MM.1S (cell line): ENCODE data around the gene PLPP3.
A peak's percentile ranks its signal among the peaks of the same experiment; 100 is the strongest.

ENCODE experiments used
- DNase-seq: peaks from one replicate; pipeline ENCODE4 v3.0.0-alpha.2; 2015
- H2AFZ ChIP-seq: fragments of 300-600 bp; sonication (generic); 2 replicates; pipeline ENCODE4 v1.6.0; 2016; ENCODE audit warnings: antibody characterized with exemption, low read length
- H3F3A ChIP-seq: fragments of 300-600 bp; sonication (generic); 2 replicates; pipeline ENCODE4 v1.6.1; 2016; ENCODE audit warnings: mild to moderate bottlenecking, antibody characterized with exemption, low read length, moderate library complexity, mixed read lengths; ENCODE audit not compliant: insufficient read depth
- H3K27ac ChIP-seq: fragments of 300-600 bp; sonication (generic); 2 replicates; pipeline ENCODE4 v1.5.1; 2016; ENCODE audit warnings: mild to moderate bottlenecking, low read length
- H3K27me3 ChIP-seq: fragments of 300-600 bp; sonication (generic); replicated peaks from 2 replicates; pipeline ENCODE4 v1.6.0; 2016; ENCODE audit warnings: low read length; ENCODE audit not compliant: insufficient read depth
- H3K36me3 ChIP-seq: fragments of 300-600 bp; sonication (generic); replicated peaks from 2 replicates; pipeline ENCODE4 v1.6.1; 2016; ENCODE audit warnings: mild to moderate bottlenecking, low read length, mixed read lengths; ENCODE audit not compliant: insufficient read depth
- H3K4me1 ChIP-seq: fragments of 300-600 bp; sonication (generic); 2 replicates; pipeline ENCODE4 v1.6.1; 2016; ENCODE audit warnings: low read length, mixed read lengths
- H3K4me2 ChIP-seq: fragments of 300-600 bp; sonication (generic); 2 replicates; pipeline ENCODE4 v1.6.0; 2016; ENCODE audit warnings: low read depth, low read length
- H3K4me3 ChIP-seq: fragments of 300-600 bp; sonication (generic); 2 replicates; pipeline ENCODE4 v1.5.1; 2016; ENCODE audit warnings: low read length, mixed read lengths
- H3K79me2 ChIP-seq: fragments of 300-600 bp; sonication (generic); 2 replicates; pipeline ENCODE4 v1.6.1; 2016; ENCODE audit warnings: mixed run types, low read length, mixed read lengths
- H3K9ac ChIP-seq: fragments of 300-600 bp; sonication (generic); 2 replicates; pipeline ENCODE4 v1.6.1; 2016; ENCODE audit warnings: low read length, mixed read lengths
- H3K9me2 ChIP-seq: fragments of 300-600 bp; sonication (generic); replicated peaks from 2 replicates; pipeline ENCODE4 v1.6.1; 2016; ENCODE audit warnings: mild to moderate bottlenecking, low read length, mixed read lengths; ENCODE audit not compliant: insufficient read depth
- H3K9me3 ChIP-seq: fragments of 300-600 bp; sonication (generic); replicated peaks from 2 replicates; pipeline ENCODE4 v1.6.1; 2016; ENCODE audit warnings: mild to moderate bottlenecking, low read length, mixed read lengths; ENCODE audit not compliant: insufficient read depth
- H4K20me1 ChIP-seq: fragments of 300-600 bp; sonication (generic); 2 replicates; pipeline ENCODE4 v1.6.1; 2016; ENCODE audit warnings: mild to moderate bottlenecking, low read length, moderate library complexity, mixed read lengths; ENCODE audit not compliant: insufficient read depth
- CTCF ChIP-seq: fragments of 300-600 bp; sonication (generic); IDR thresholded peaks from 2 replicates; pipeline ENCODE4 v1.5.1; 2016; ENCODE audit warnings: antibody characterized with exemption, low read length, mixed read lengths
- EZH2 ChIP-seq: fragments of 300-600 bp; sonication (generic); optimal IDR thresholded peaks from 2 replicates; pipeline ENCODE3; 2017; ENCODE audit warnings: low read depth, mild to moderate bottlenecking, antibody characterized with exemption, low read length, mixed read lengths
- EZH2phosphoT487 ChIP-seq: fragments of 300-600 bp; sonication (generic); IDR thresholded peaks from 2 replicates; pipeline ENCODE4 v1.6.1; 2018; ENCODE audit warnings: antibody characterized with exemption, low read length

Gene PLPP3

GRCh38 chr1:56578963-56579875, at the start of gene PLPP3:
PLPP3 (minus strand) TSS chr1:56579563; CDS start chr1:56579016, 547 bp downstream.
- no peaks in the 10 kb centered on the region for H3K79me2 ChIP-seq
- peaks cover 2% of the 10 kb centered on the region; the same call in 1 of the 2 replicates for H3K27me3 ChIP-seq
- H3K9me2 ChIP-seq: no peaks in the 10 kb centered on the region
- H3K9me3 ChIP-seq: no peaks in the 10 kb centered on the region
- no peak within 1 kb of the TSS; the same call in 1 of the 2 replicates for H3K27ac ChIP-seq
- DNase-seq: peak; percentile 78
- H3K36me3 ChIP-seq: no peaks in the 10 kb centered on the region
- peaks cover 6% of the 10 kb centered on the region; the same call in 1 of the 2 replicates for H3K4me1 ChIP-seq
- no peaks in the 10 kb centered on the region for H3F3A ChIP-seq
- H3K9ac ChIP-seq: peak within 1 kb of the TSS; percentile 35; the same call in 1 of the 2 replicates
- H3K4me3 ChIP-seq: peak within 1 kb of the TSS; percentile 65
- peak within 1 kb of the TSS; percentile 85 for H2AFZ ChIP-seq
- peak within 1 kb of the TSS; percentile 71 for H3K4me2 ChIP-seq
- no peaks in the 10 kb centered on the region for H4K20me1 ChIP-seq
- TF ChIP-seq CTCF: peak; percentile 26
- no peak for TF ChIP-seq EZH2phosphoT487
- no peak for TF ChIP-seq EZH2

GRCh38 chr1:56627636-56628039, 48.3 kb upstream of the PLPP3 start:
- no peak overlapping the region for H3K4me3 ChIP-seq
- H4K20me1 ChIP-seq: no peaks in the 10 kb centered on the region
- no peaks in the 10 kb centered on the region for H3K27me3 ChIP-seq
- H3F3A ChIP-seq: no peaks in the 10 kb centered on the region
- DNase-seq: no peak
- no peak overlapping the region for H3K4me2 ChIP-seq
- H3K27ac ChIP-seq: no peak overlapping the region
- no peaks in the 10 kb centered on the region for H3K9me2 ChIP-seq
- H3K36me3 ChIP-seq: no peaks in the 10 kb centered on the region
- no peak for TF ChIP-seq EZH2phosphoT487
- H3K4me1 ChIP-seq: no peaks in the 10 kb centered on the region
- no peak overlapping the region for H2AFZ ChIP-seq
- H3K9ac ChIP-seq: no peak overlapping the region
- H3K9me3 ChIP-seq: no peaks in the 10 kb centered on the region
- no peaks in the 10 kb centered on the region for H3K79me2 ChIP-seq

- H3K4me3 ChIP-seq: no peak overlapping the region
- no peak overlapping the region for H3K9ac ChIP-seq
- H3K27ac ChIP-seq: no peak overlapping the region
- H3K9me3 ChIP-seq: no peaks in the 10 kb centered on the region
- H3K79me2 ChIP-seq: no peaks in the 10 kb centered on the region
- no peaks in the 10 kb centered on the region for H4K20me1 ChIP-seq
- DNase-seq: no peak
- H3K27me3 ChIP-seq: no peaks in the 10 kb centered on the region
- H3F3A ChIP-seq: no peaks in the 10 kb centered on the region
- no peak overlapping the region for H2AFZ ChIP-seq
- no peaks in the 10 kb centered on the region for H3K9me2 ChIP-seq
- H3K4me2 ChIP-seq: no peak overlapping the region
- no peaks in the 10 kb centered on the region for H3K36me3 ChIP-seq
- no peaks in the 10 kb centered on the region for H3K4me1 ChIP-seq
- TF ChIP-seq EZH2phosphoT487: no peak
- no peak for TF ChIP-seq EZH2
- no peak for TF ChIP-seq CTCF
Measured at GRCh38 chr1:56627019-56627635, 47.8 kb upstream of the PLPP3 start.
